GM18868 (cell line): ENCODE results near the gene ABAT.
"Not testable (repeated sequence)": the region's sequence is repeated elsewhere in the genome, so short reads cannot be mapped to it uniquely, and the experiment has no call there.

Experiments
- ATAC-seq: cut with Tn5 transposase; IDR thresholded peaks from one replicate; pipeline ENCODE4 v1.9.1; 2021; ENCODE audit warnings: mild to moderate bottlenecking, moderate library complexity; ENCODE audit not compliant: unreplicated experiment

ABAT gene

GRCh38 chr16:8739151-8739550 lies 64.7 kb downstream of the ABAT start:
- ATAC-seq, result no peak

- no peak for ATAC-seq
Measured at GRCh38 chr16:8739989-8740704, 65.7 kb downstream of the ABAT start.

- no peak for ATAC-seq
Measured at GRCh38 chr16:8740775-8741355, 66.4 kb downstream of the ABAT start.

GRCh38 chr16:8741636-8742035 lies 67.2 kb downstream of the ABAT start:
- ATAC-seq, result no peak

GRCh38 chr16:8742068-8742467 lies 67.7 kb downstream of the ABAT start:
- ATAC-seq, result no peak

- not testable (repeated sequence) for ATAC-seq
Measured at GRCh38 chr16:8748944-8749343, 74.5 kb downstream of the ABAT start.

GRCh38 chr16:8751481-8752311 lies 77.3 kb downstream of the ABAT start:
- no peak for ATAC-seq

GRCh38 chr16:8752706-8753105 lies 78.3 kb downstream of the ABAT start:
- ATAC-seq, result no peak

- ATAC-seq, result no peak
Measured at GRCh38 chr16:8753416-8754054, 79.1 kb downstream of the ABAT start.

- no peak for ATAC-seq
Measured at GRCh38 chr16:8756755-8757154, 82.3 kb downstream of the ABAT start.

- no peak for ATAC-seq
Measured at GRCh38 chr16:8758022-8758421, 83.6 kb downstream of the ABAT start.

- no peak for ATAC-seq
Measured at GRCh38 chr16:8760021-8760420, 85.6 kb downstream of the ABAT start.

GRCh38 chr16:8761078-8761477 lies 86.7 kb downstream of the ABAT start:
- no peak for ATAC-seq

GRCh38 chr16:8762254-8762653 lies 87.8 kb downstream of the ABAT start:
- no peak for ATAC-seq

- ATAC-seq, result no peak
Measured at GRCh38 chr16:8763083-8763482, 88.7 kb downstream of the ABAT start.

GRCh38 chr16:8763899-8764298 lies 89.5 kb downstream of the ABAT start:
- no peak for ATAC-seq

- no peak for ATAC-seq
Measured at GRCh38 chr16:8764525-8765250, 90.3 kb downstream of the ABAT start.

- ATAC-seq, result no peak
Measured at GRCh38 chr16:8767176-8767575, 92.8 kb downstream of the ABAT start.

GRCh38 chr16:8768283-8768682 lies 93.9 kb downstream of the ABAT start:
- no peak for ATAC-seq

- ATAC-seq, result no peak
Measured at GRCh38 chr16:8768692-8769091, 94.3 kb downstream of the ABAT start.

GRCh38 chr16:8773537-8773936 lies 99.1 kb downstream of the ABAT start:
- no peak for ATAC-seq
